ENCODE data around the gene LY6G5B.

Gene LY6G5B

GRCh38 chr6:31642798-31643570, 26.8 kb upstream of the LY6G5B start:
- no peak for DNase-seq

- no peak for DNase-seq
Observed at GRCh38 chr6:31643818-31644454, 25.8 kb upstream of the LY6G5B start.

DNA sequence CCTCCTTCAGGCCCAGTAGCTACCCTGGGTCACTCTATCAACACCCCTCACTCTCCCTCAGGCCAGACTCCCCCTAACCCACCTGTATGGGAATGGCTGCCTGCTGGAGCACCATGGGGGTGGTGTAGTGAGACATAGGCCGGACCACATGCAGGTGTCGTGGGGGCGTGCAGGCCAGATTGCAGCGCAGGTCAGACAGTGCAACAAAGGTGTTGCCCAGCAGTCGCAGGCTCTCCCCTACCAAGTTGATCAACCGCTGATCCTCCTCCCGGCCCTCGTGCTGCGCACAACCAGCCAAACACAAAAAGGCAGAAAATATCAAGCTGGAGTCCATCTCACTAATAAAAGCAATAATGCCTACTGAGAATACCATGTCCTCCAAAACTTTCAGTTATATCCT, 24.5 kb upstream of the LY6G5B start:
- DNase-seq, result no peak

DNA sequence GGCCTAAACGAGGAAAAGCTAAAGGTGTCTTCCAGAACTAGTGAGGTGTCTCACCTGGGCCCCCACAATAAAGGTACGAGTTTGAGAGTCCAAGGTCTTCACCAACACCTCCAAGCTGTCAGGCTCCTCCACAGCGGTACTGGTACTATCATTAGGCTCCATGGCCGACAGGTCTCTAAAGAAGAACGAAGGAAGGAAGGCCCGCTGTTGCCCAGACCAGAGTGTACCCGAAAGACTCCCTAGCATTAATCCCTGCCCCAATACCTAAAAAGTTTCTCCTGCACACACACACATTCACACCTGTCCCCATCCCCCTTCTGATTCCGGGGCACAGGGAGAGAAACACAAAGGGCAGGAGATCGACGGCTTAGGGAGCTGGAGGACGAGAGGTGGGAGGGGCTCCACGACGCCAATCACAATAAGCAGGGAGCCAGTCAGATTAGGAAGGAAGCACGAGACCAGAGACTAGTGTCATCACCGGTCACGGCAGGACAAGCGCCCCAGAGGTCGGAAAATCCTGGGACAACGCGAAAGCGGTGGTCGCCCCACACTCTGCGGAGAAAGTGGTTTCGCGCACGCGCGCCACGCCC, 18.1 kb upstream of the LY6G5B start:
- DNase-seq, result peak; percentile 66

DNA sequence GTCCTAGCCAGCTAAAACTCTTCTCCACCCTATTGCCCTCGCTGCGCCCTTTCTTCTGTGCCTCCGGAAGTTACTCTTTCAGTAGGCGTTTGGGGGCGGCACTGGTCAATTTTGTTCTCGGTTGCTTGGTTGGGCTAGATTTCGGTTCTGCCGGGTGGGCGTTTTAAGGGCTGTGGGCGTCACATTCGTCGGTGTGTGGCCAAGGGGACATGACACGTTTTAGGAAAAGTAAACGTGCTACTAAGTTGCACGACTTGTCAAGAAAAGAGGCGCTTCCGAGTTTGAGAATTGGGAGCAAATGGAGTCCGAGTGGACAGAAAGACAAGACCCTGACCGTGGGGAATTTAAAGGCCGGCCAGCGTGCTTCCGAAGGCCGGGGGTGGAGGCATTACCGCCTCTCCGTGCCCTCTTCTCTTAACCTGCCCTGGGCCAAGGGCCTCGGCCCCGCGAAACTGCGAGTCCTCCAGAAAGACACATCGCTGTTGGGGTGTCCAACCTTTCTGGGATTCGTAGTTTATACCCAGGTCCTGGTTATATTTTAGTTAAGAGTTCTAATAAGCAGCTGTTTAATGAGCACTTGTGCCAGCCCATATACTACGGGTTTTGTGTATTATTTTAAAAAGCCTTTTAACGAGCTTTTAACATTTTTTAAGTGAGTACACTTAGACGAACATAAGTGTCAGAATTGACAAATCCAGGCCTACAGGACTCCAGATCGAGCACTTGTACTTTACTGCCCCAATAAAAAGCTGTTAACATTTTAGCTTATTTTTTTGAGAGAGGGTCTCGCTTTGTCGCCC, 16.7 kb upstream of the LY6G5B start:
- peak; percentile 93 for DNase-seq

DNA sequence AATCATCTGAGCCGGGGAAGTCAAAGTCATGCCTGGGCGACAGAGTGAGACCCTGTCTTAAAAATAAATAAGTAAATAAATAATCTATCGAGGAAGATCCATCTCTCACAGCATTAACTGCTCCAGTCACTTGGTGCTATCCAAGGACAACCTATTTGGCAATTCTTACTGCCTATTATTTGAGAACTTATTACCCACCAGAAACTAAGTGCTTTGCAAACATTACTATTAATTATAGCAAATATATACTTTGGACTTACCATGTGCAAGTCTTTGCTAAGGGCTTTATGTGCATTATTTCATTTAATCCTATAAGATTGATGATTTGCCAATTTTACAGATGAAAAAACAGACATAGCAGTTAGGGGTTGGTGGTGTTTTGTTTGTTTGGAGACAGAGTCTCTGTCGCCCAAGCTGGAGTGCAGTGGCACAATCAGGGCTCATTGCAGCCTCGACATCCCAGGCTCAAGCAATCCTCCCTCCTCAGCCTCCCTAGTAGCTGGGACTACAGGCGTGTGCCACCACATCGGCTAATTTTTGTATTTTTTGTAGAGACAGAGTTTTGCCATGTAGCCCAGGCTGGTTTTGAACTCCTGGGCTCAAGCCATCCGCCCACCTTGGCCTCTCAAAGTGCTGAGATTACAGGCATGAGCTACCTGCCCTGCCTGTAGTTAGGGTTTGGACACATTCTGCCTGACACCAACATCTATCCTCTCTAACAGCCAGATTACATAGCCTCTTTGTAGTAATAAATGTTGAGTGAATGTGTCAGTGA, 15.0 kb upstream of the LY6G5B start:
- no peak for DNase-seq

DNA sequence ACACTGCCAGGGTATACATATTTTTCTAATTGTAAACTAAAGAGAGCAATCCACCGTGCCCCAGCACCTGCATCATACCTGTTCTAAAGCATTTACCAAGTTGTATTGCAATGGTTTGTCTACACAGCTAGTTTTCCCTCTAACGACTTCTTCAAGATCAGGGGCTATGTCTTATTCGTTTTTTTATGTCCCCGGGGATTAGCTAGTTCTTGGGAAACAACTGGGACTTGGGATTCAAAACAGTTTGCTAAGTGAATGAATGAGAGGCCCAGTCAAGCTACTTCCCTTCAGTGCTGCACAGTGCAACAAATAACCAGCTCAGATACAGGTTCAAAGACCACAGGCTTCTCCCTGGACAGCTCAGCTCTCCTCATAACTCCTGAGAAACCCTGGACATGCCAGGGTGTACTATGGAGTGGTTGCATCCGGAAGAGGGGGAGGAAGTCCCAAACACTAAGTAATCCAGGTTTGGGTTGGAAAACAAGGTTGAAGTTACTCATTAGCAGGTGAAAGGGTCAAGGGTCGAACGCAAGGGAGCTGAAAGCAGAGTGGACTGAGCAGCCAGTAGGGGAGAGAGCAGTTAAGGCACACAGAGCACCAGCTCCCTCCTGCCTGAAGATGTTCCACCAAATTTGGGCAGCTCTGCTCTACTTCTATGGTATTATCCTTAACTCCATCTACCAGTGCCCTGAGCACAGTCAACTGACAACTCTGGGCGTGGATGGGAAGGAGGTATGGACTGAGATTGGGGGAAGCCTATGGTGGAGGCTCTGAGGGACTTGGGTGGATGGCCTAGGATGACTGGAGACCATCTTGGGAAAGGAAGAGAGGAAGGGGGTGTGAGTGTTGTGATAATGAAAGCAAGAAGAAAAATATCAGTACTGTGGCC, 14.2 kb upstream of the LY6G5B start, which contains the start of gene APOM:
Gene APOM (plus strand): TSS at position 546 of the 889 bp plus-strand sequence. CDS start 73 bp downstream, at position 619.
- no peak for DNase-seq

- DNase-seq, result no peak
Observed at GRCh38 chr6:31657406-31658157, 12.2 kb upstream of the LY6G5B start.

DNA sequence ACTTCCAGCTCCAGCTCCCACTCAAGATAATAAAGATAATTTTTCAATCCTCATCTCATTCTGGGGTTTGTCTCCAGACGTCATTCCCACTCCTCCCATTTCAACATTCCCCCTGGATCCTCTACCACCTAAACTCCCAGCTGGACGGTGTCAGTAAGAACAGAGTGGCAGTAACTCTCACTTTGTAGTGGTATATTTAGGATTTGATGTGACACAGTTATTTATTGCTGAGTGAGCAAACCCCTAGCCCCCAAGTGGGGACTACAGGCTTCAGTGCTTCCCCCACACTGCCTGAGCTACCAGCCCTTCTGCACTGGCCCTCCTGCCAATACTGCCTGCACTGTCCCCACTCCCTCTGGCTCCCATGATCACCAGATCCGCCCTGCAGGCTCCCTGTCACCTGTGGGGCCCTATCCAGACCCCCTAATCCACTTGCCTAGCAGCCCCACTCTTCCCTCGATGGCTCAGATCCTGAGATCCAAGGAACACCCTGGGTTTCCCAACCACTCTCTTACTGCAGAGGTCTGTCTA, 11.6 kb upstream of the LY6G5B start:
- DNase-seq, result no peak

- DNase-seq, result no peak
Observed at GRCh38 chr6:31658983-31659648, 10.7 kb upstream of the LY6G5B start.

- peak; percentile 40 for DNase-seq
Observed at GRCh38 chr6:31659649-31660380, 10.0 kb upstream of the LY6G5B start.

DNA sequence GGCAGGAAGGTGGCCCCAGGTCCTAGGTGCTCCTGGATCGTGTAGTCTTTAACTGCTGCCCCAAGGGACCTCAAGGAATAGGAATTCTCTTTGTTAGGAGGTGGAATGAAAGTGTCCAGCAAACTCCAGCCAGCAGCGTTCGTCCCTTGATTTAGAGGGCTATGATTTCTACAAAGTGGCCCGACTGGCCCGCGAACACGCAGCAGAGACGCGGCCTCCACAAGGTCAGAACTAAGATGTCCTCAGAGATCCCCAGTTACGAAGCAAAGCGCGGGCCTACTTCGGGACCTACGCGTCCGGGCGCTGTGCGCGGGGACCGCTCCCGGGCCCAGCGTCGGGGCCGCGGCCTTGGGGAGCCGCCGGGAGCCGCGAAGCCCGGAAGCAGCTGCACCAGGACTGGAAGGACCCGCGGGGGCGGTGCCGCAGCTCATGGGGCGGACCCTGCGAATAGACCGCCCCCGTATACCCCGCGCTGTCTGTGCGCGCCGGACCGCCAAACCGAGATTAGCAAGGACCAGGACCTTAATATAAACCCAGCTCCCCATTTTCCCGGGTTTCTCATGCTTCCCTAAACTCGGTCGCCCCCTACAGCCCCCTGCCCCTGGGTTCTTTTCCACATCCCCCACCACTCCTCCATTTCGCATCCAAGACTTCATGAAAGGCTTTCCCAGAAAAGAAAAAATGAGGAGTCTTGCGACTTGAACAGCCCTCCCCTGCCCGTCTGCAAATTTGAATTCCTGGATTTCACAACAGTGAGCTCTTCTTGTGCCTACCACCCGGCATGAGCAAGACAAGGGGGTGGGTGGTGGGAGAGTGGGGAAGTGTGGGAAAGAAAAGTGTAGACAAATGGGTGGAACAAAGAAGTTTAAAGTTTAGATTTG, 9.2 kb upstream of the LY6G5B start, which contains the start of gene C6orf47:
Gene C6orf47 (minus strand): TSS at position 398 of the 881 bp plus-strand sequence. CDS start 831 bp downstream, outside the sequence.
- DNase-seq, result peak; percentile 86

DNA sequence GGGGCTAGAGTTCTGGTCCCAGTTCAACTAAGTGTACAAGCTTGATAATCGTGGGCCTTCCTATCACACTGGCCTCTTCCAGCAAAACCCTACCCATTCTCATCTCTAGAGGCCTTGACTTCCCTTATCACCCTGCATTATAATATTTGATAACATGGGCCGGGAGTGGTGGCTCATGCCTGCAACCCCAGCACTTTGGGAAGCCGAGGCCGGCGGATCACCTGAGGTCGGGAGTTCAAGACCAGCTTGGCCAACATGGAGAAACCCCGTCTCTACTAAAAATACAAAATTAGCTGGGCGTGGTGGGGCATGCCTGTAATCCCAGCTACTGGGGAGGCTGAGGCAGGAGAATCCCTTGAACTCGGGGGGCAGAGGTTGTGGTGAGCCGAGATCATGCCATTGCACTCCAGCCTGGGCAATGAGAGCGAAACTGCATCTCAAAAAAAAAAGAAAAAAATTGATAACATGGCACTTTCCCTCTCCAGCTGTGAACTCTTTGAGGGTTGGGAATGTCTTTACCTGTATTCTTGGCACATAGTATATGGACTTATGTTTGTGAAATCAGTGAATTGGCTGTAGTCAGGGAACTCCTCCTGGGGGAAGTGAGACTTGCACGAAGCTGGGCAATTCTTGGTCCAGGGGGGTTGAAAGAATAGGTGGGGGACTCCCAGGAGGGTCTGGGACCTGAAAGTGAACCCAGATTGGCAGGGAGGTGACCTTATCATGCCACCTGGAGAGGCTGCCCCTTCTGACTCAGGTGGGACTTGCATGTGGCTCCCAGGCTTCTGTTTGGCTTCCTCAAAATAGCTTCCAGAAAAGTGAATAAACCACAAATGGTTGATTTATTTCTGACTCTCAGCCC, 8.3 kb upstream of the LY6G5B start:
- DNase-seq, result no peak

- DNase-seq, result no peak
Observed at GRCh38 chr6:31662124-31662723, 7.6 kb upstream of the LY6G5B start.

GRCh38 chr6:31663126-31663960, 6.4 kb upstream of the LY6G5B start:
- DNase-seq, result no peak

Data from RPMI8226 (cell line).